B cell (primary cell): ENCODE results near the gene ZSCAN21.

Source experiments
- CTCF ChIP-seq: fragments of 200-600 bp; IDR thresholded peaks from one replicate; pipeline ENCODE4 v1.8.0; 2022; ENCODE audit warnings: antibody characterized with exemption, mild to moderate bottlenecking
- EZH2 ChIP-seq: IDR thresholded peaks from 2 replicates; pipeline ENCODE4 v1.6.1; 2012; ENCODE audit warnings: borderline replicate concordance, low read depth, mild to moderate bottlenecking, moderate library complexity, low read length; ENCODE audit not compliant: insufficient read depth, poor library complexity, severe bottlenecking

- TF ChIP-seq CTCF: no peak
- no peak for TF ChIP-seq EZH2
Observed at GRCh38 chr7:100017875-100018274, 31.7 kb upstream of the ZSCAN21 start.
